Measurements from ENCODE around the gene STPG1.
A peak's percentile ranks its signal among the peaks of the same experiment; 100 is the strongest.
"Not testable (repeated sequence)": the region's sequence is repeated elsewhere in the genome, so short reads cannot be mapped to it uniquely, and the experiment has no call there.

STPG1 gene, protein sequence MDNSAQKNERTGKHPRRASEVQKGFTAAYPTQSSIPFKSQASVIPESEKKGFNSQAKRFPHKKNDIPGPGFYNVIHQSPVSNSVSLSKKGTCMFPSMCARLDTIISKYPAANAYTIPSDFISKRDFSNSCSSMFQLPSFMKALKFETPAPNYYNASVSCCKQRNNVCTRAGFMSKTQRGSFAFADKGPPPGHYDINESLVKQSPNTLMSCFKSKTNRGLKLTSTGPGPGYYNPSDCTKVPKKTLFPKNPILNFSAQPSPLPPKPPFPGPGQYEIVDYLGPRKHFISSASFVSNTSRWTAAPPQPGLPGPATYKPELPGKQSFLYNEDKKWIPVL

DNA sequence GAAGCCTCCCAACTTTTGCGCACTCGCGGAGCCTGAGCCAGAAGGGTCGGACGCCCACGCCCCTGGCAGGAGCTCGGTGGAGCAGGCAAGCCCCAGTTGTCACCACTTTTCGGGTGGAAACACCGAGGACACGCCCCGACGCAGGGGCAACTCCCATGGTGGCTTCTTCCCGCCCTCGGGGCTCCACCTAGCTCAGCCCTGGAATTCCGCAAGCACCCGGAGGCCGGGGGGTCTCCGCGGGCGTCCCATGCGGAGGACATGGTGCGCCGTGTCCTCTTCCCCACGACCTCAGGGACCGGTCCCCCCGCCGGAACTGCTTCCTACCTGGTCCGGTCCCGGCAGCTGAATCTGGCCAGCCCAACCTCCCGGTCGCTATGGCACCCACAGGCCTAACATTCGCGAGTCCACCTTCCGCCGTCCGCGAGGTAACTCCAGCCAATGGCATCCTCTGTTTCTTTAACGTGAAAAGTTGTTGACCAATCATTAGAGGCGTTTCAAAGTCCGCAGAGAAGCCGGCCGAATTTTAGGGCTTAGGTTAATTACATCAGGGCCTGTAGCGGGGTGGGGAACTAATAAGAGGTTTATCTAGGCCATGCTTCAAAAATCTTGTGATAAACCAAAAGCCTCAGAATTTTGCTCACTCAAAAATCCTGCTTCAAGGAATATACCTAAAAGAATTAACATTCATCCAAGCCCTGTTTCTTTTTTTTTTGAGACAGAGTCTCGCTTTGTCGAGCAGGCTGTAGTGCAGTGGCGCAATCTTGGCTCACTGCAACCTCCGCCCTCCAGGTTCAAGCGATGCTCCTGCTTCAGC, at the start of gene STPG1:
Gene STPG1, minus strand, starts transcription at position 433 of the 814 bp plus-strand sequence. CDS start 12,394 bp downstream, outside the sequence.
- DNase-seq (ENCODE audit: low read depth) = peak; percentile 57

GRCh38 chr1:24462128-24462527, 48.5 kb upstream of the STPG1 start:
- not testable (repeated sequence) for DNase-seq (ENCODE audit: low read depth)

DNA sequence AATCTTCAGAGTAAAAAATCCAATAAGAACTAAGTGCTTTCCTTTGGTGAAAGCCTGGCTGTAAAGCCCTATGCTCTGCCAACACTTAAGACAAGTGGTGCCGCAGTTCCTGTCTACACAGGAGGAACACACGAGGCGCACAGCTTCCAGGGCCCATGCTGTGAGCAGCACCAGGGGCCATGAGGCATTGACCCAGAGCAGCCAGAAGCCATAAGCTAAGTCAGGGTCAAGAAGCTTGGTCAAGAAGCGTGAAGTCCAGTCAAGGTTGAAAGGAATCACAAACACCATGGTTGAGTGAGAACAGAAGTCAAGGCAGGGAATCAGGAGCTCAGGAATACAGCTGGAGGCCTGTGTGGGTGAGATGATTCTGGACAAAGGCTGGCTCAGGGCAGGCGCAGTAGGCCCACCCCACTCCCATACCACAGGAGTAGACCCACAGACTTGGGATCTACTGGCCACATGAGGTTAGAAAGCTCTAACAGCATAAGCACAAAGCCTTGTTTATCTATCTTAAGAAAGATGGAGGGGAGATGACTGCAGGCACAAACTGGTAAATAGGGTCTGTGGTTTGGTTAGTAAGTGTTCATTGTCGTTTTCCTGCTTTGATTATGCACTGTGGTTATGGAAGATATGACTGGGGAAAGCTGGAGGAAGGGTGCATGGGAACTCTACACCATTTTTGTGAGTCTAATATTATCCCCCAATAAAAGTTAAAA, 46.1 kb upstream of the STPG1 start:
- no peak for DNase-seq (ENCODE audit: low read depth)

- no peak for DNase-seq (ENCODE audit: low read depth)
These were observed 44.3 kb upstream of the STPG1 start for GRCh38 chr1:24457866-24458265.

DNA sequence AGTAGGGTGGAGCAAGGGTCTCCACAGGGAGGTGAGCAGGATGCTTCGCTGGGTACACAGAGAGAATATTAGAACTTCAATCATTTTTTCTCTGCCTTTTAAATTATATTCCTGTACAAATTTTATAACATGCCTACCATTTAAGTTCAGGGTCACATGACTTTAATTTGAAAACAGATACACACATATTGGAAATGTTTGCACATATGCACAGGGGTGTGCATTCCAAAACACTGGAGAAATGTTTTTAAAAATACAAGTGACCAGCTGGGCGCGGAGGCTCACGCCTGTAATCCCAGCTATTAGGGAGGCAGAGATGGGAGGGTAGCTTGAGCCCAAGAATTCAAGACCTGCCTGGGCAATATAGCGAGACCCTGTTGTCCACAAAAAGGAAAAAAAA, 41.7 kb upstream of the STPG1 start:
- DNase-seq (ENCODE audit: low read depth) = no peak

GRCh38 chr1:24454673-24455072, 41.1 kb upstream of the STPG1 start:
- no peak for DNase-seq (ENCODE audit: low read depth)

- no peak for DNase-seq (ENCODE audit: low read depth)
These were observed 39.4 kb upstream of the STPG1 start for GRCh38 chr1:24452922-24453485.

- no peak for DNase-seq (ENCODE audit: low read depth)
These were observed 38.2 kb upstream of the STPG1 start for GRCh38 chr1:24451746-24452145.

DNA sequence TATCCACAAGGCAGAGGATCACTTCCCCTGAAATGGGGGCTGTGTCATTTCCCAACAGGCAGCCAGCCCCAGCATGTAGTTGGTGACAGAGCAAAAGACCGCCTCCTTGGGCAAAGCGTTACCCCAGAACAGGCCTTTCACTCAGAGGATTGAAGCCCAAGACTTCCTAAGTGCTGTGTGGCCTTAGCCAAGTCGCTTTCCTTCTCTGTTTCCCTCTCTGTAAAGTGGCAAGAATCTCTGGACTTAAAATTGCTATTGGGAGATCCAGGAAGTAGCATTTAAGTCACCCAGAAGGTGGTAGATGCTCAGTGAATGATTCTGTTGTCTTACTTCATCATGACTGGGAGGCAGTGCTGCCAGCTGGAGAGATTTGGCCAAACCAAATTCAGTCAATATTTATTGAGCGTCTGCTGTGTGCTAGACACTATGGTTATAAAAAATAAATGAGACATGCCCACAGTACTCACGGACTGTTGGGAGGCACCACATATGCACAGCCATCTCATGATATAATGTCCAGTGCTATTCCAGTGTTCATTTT, 37.3 kb upstream of the STPG1 start:
- no peak for DNase-seq (ENCODE audit: low read depth)

DNA sequence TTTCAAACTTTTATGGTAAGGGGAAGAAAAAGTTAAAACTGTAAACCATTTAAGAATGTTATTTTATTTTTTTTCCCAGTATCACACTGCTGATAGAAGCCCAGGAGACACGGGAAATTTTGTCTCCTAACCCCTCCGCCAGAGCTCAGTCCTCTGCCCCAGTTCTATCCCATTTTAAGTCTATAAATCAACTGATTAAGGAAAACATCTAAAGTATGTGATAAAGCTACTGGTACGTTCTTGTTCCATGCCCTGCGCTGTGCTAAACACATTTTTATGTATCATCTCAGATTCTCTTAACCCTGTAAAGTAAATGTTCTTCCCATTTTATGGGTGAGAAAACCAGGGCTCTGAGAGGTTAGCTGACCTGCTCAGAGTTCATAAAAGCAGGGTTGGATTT, 36.7 kb upstream of the STPG1 start:
- no peak for DNase-seq (ENCODE audit: low read depth)

DNA sequence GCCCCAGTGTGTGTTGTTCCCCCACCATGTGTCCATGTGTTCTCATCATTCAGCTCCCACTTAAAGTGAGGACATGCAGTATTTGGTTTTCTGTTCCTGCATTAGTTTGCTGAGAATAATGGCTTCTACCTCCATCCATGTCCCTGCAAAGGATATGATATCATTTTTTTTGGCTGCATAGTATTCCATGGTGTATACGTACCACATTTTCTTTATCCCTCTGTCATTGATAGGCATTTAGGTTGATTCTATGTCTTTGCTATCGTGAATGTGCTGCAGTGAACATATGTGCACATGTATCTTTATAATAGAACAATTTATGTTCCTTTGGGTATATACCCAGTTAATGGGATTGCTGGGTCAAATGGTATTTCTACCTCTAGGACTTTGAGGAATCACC, 32.9 kb upstream of the STPG1 start:
- not testable (repeated sequence) for DNase-seq (ENCODE audit: low read depth)

- DNase-seq (ENCODE audit: low read depth) = no peak
These were observed 29.7 kb upstream of the STPG1 start for GRCh38 chr1:24443241-24443656.

DNA sequence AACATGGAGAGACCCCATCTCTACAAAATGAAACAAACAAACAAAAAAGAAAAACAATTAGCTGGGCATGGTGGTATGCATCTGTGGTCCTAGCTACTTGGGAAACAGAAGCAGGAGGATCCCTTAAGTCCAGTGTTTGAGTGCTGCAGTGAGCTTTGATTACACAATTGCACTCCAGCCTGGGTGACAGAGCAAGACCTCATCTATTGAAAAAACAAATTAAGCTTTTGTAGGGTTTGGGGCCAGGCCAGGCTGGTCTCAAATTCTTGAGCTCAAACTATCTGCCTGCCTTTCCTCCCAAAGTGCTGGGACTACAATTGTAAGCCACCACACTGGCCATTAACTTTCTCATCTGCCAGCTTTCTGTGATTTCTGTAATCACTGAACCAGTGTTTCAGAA, 29.2 kb upstream of the STPG1 start:
- no peak for DNase-seq (ENCODE audit: low read depth)

- DNase-seq (ENCODE audit: low read depth) = no peak
These were observed 28.6 kb upstream of the STPG1 start for GRCh38 chr1:24441996-24442668.

- no peak for DNase-seq (ENCODE audit: low read depth)
These were observed 27.9 kb upstream of the STPG1 start for GRCh38 chr1:24441480-24441879.

DNA sequence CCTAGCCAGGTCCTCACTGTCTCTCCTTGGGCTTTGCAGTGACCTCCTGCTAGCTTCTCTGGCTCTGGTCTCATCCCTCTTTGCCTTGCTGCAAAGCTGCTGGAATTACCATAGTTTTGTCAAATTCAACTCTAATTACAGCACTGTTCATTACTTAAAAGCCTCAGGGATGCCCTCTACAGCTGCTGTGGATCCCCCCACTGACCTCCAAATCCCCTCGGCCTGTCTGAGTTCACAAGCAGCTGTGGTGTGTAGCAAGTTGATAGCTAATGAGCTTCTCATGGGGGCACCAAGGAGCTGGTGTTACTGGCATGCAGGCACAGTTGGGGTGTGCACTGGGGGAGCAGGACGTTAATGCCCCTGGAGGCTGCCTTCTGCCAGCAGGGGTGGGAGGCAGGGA, 26.9 kb upstream of the STPG1 start:
- no peak for DNase-seq (ENCODE audit: low read depth)

DNA sequence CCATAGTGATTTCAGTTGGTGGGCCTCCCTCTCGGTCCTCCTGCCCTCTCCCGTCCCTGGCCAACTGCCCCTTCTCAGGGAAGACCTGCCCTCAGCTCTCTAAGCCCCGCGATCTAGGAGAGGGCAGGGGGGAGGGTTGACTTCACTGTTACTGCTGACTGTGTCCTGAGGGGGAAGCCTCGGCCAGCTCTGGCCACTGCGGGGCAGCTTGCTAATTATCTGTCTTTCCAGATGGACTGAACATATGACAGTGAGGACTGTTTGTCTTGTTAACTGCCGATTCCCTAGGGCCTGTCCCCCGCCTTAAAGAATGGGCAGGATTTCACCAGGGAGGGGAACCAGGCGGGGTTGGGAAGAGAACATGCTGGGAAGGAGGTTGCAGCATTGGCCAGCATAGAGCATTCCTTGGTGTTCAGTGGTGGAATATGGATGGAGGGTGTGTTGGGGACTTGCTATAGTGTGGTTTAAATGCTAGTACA, 24.9 kb upstream of the STPG1 start:
- DNase-seq (ENCODE audit: low read depth) = no peak

DNA sequence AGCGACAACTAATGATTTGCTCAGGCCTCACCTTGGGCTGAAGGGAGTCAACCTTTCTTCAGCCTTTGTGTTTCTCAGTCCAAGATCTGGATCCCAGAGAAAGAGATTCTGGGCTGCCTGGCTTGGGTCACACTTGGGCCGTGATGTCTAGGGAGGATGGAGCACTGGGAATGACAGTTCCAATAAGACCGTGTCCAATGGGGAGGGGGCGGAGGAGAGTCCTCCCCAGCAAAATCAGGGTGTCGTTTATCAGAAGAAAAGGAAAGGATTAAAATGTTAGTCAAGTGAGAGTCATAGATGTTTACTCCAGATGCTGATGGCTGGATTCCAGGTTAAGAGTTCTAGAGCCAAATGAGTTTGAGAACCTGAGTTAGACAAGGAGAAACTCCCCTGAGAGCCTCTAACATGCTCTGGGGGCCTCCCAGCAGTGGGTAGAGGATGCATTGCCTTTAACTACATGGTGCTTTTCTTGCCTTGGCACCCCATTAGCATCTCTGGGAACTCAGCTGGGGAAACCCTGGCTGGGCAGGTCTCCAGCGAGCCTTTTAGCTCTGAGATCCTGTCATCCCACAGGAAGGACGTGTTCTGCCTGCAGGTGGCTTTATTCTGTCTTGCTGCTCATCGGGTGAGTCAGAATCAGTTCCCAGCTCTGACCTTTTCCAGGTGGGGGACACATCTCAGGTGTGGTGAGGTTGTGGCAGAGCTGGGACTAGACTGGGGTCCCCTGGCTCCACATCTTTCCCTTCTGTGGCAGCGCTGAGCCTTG, 24.2 kb upstream of the STPG1 start:
- DNase-seq (ENCODE audit: low read depth) = no peak

GRCh38 chr1:24435782-24436365, 22.3 kb upstream of the STPG1 start:
- DNase-seq (ENCODE audit: low read depth) = no peak

GRCh38 chr1:24427545-24427862, 13.9 kb upstream of the STPG1 start:
- no peak for DNase-seq (ENCODE audit: low read depth)

Data from activated T-helper 9 cell treated with anti-CD3 and anti-CD28 coated beads, Interleukin-2, amount 50 U/mL, for 16 hours (primary cell).